Stimulated activated CD4-positive, alpha-beta T cell treated with anti-CD3 and anti-CD28 coated beads, Interleukin-1b, Interleukin-23, amount 100 ng/mL, for 4 hours (primary cell): Measurements from ENCODE around the gene SLC10A6.

Experiments
- DNase-seq, 2 donors: peaks; one replicate each; pipeline ENCODE4 v3.0.0-alpha.2; 2020; ENCODE audit warnings: low read depth in 2 of 2

SLC10A6 gene

GRCh38 chr4:86775061-86775460, 74.1 kb downstream of the SLC10A6 start:
- no peak for DNase-seq
